Peyer's patch (tissue), 4 donors: Measurements from ENCODE around the gene PAM.

Experiments used
- CTCF ChIP-seq, 6 experiments: fragments of 450-650 bp in 4 of 6; fragments of 200-600 bp in 2 of 6; sonication (generic) in 1 of 6; IDR thresholded peaks; one replicate each; pipeline ENCODE4 v1.5.1; 2017 to 2019; ENCODE audit warnings: antibody characterized with exemption in 6 of 6, mild to moderate bottlenecking in 3 of 6, moderate library complexity in 1 of 6
- POLR2A ChIP-seq, 2 donors: fragments of 450-650 bp; IDR thresholded peaks; one replicate each; pipeline ENCODE4 v1.5.1; 2017; ENCODE audit warnings: antibody characterized with exemption in 2 of 2, mild to moderate bottlenecking in 2 of 2, moderate library complexity in 2 of 2

DNA sequence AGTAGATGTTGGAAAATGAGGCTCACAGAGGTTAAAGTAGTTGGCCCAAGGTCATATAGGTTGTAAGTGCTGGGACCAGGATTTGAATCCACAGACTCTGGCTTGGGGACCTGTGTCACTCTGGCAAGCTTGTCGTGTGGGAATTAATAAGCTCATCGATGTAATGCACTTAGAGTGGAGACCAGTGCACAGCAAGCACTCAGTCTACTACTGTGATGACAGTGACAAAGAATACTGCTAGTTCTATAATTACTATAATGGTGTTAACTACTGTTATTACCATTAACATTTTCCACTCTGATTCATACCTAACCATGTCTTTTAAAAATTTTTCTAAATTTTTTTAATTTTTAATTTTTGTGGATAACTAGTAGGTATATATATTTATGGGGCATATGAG lies 12.8 kb downstream of the PAM start:
- TF ChIP-seq CTCF (IDR thresholded peaks at IDR 0.05) (no peak), POLR2A (IDR thresholded peaks at IDR 0.05) (no peak)
